Gastroesophageal sphincter (tissue), 4 donors: Measurements from ENCODE around the gene TBC1D3H. TPM values are rescaled to one million over a fixed set of nuclear protein-coding genes. Genes with fewer than 3 reads are reported as not detected.
"Not testable (repeated sequence)": the region's sequence is repeated elsewhere in the genome, so short reads cannot be mapped to it uniquely, and the experiment has no call there.

Experiments used
- ATAC-seq: fragments of 150-250 bp; one replicate; pipeline ENCODE4 v1.9.1; 2016; ENCODE audit warnings: mild to moderate bottlenecking, moderate library complexity
- H3K27ac ChIP-seq, 4 donors: fragments of 200-600 bp; sonication (generic) in 3 of 4; 1 replicate in 3 of 4; 2 replicates in 1 of 4; pipeline ENCODE4 v1.5.1; 2016 to 2019
- H3K27me3 ChIP-seq: fragments of 200-600 bp; sonication (generic); one replicate; pipeline ENCODE4 v1.5.1; 2019
- H3K36me3 ChIP-seq, 2 donors: fragments of 200-600 bp; sonication (generic); one replicate each; pipeline ENCODE4 v1.5.1; 2019; ENCODE audit warnings: control low read depth in 1 of 2
- H3K4me1 ChIP-seq, 3 donors: fragments of 200-600 bp; sonication (generic); 1 replicate in 2 of 3; 2 replicates in 1 of 3; pipeline ENCODE4 v1.5.1; 2016 to 2019; ENCODE audit warnings: control low read depth in 2 of 3
- H3K4me3 ChIP-seq, 2 donors: fragments of 200-600 bp; sonication (generic); one replicate each; pipeline ENCODE4 v1.5.1; 2019; ENCODE audit warnings: mild to moderate bottlenecking in 1 of 2, moderate library complexity in 1 of 2
- H3K9me3 ChIP-seq, 3 donors: fragments of 200-600 bp; sonication (generic); one replicate each; pipeline ENCODE4 v1.5.1; 2017 to 2019; ENCODE audit warnings: control low read depth in 2 of 3
- WGBS, 2 donors: methylation state at CpG; one replicate each; pipeline ENCODE4 v1.1.5; 2018; ENCODE audit warnings: low coverage in 1 of 2; 5-methylcytosine and 5-hydroxymethylcytosine counted together
- small RNA-seq, 4 donors: library from RNA; depleted of rRNA; stranded (forward); fragments of <200 nt; gene quantifications; one replicate each; pipeline ENCODE3, GENCODE V24; 2016
- total RNA-seq, 4 donors: library from RNA; depleted of rRNA; stranded (reverse); fragments of >200 nt; gene quantifications; one replicate each; pipeline ENCODE4 v1.1.0, GENCODE V29; 2016

The TBC1D3H gene
- not detected for total RNA-seq

GRCh38 chr17:36388385-36389245 lies at the start of gene TBC1D3H:
TBC1D3H (minus strand) TSS chr17:36388435; CDS start chr17:36386895, 1,540 bp downstream.
- H3K27ac ChIP-seq, H3K4me1 ChIP-seq, H3K4me3 ChIP-seq, H3K9me3 ChIP-seq, ATAC-seq, H3K27me3 ChIP-seq, H3K36me3 ChIP-seq: not testable (repeated sequence)
- WGBS, 2 donors, result 70% methylated on average over 3 of the region's 19 CpGs; no CpG with 5 or more reads in 1 of the 2 donors

- not testable (repeated sequence) for H3K9me3 ChIP-seq, H3K4me1 ChIP-seq, H3K27me3 ChIP-seq, H3K27ac ChIP-seq, ATAC-seq, H3K4me3 ChIP-seq, H3K36me3 ChIP-seq
- WGBS, 2 donors, result no CpG with 5 or more reads among the region's 13 CpGs
Observed at GRCh38 chr17:36428891-36429290, 40.7 kb upstream of the TBC1D3H start.

DNA sequence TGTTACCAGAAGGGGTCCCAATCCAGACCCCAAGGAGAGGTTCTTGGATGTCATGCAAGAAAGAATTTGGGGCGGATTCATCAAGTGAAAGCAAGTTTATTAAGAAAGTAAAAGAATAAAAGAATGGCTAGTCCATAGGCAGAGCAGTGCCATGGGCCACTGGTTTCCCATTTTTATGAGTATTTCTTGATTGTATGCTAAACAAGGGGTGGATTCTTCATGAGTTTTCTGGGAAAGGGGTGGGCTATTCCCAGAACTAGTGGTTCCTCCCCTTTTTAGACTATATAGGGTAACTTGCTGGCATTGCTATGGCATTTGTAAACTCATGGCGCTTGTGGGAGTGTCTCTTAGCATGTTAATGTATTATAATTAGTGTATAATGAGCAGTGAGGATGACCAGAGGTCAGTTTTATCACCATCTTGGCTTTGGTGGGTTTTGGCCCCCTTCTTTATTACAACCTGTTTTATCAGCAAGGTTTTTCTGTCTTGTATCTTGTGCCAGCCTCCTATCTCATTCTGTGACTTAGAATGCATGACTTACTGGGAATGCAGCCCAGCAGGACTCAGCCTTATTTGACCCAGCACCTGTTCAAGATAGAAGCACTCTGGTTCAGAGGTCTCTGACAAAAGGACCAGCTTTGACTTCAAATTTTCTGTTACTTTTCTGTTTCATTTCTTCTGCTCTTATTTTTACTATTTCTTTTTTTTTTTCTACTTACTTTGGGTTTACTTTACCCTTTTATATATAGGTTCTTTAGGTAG lies 27.1 kb upstream of the TBC1D3H start:
- H3K27ac ChIP-seq, H3K27me3 ChIP-seq, ATAC-seq, H3K4me1 ChIP-seq, H3K4me3 ChIP-seq, H3K9me3 ChIP-seq, H3K36me3 ChIP-seq: not testable (repeated sequence)
- WGBS, 2 donors, result no CpG with 5 or more reads among the region's 2 CpGs

DNA sequence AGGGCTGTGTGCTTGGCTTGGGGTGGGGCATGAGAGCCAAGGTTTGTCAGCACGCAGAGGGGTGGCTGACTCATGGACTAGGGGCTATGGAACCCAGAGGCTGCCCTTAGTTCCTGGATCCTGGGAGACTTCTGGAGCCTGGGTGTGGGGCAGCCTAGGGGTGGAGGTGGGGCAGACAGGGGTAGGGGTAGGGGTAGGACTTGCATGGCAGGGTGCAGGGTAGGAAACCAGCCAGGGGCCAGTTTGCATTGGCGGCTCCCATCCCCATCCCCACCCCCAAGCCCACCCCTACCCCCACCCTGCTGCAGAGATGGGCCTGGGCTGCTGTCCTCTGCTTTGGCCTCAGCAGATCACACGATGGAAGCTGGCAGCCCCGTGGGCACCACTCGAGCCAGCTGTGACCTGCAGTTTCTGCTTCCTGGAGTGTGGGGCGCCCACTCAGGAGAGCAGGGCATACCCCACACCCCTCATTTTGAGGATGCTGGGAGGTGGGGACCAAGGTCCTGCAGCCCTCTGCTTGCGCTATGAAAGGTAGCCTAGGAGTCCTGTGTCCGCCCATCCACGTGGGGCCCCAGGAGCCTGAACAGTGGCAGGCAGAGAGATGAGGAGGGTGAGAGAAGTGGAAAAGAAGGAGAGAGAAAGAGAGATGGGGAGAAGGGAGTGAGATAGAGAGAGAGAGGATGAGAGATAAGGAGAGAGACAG lies 2.9 kb upstream of the TBC1D3H start:
- H3K9me3 ChIP-seq, ATAC-seq, H3K27ac ChIP-seq, H3K36me3 ChIP-seq, H3K4me1 ChIP-seq, H3K27me3 ChIP-seq, H3K4me3 ChIP-seq: not testable (repeated sequence)
- WGBS, 2 donors, result no CpG with 5 or more reads among the region's 9 CpGs

DNA sequence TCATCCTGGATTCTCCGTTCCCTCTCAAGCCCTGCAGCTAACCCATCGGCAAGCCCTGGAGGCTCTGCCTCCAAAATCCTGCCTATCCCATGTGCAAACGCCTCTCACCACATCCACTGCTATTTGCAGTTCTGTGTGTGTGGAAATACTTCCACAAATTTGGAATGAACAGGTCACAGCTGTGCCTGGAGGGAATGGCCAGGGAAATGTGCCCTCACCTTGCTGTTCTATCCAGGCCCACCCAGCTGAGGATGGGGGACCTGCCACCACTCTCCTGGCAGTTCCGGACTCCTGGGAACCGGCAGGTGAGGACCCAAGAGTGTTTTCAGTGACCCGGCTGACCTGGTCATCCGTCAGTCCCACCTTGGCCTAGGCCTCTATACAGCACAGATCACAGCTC lies 12.3 kb downstream of the TBC1D3H start:
- H3K4me3 ChIP-seq, H3K27me3 ChIP-seq, H3K27ac ChIP-seq, H3K36me3 ChIP-seq, H3K9me3 ChIP-seq, H3K4me1 ChIP-seq, ATAC-seq: not testable (repeated sequence)
- WGBS, 2 donors, result no CpG with 5 or more reads among the region's 7 CpGs

- WGBS, 2 donors, result 100% methylated on average over 1 of the region's 6 CpGs; no CpG with 5 or more reads in 1 of the 2 donors
- H3K27me3 ChIP-seq, H3K27ac ChIP-seq, H3K36me3 ChIP-seq, H3K9me3 ChIP-seq, H3K4me1 ChIP-seq, ATAC-seq, H3K4me3 ChIP-seq: not testable (repeated sequence)
Observed at GRCh38 chr17:36362496-36362895, 25.7 kb downstream of the TBC1D3H start.

Small RNAs within 50 kb of the gene (small RNA-seq; reads per million reads assigned to genes)
- 0 reads per million in 4 donors for gene RNU6-1192P

Other genes with a start within 250 kb of the TBC1D3H start
- gene TBC1D3B, start 211.8 kb downstream of the TBC1D3H start, total RNA-seq, result 1 to 10 TPM; 1.7 to 9.2 (median 5.0) TPM
- not detected for gene CCL3L1, start 191.7 kb downstream of the TBC1D3H start, total RNA-seq
- under 1 TPM in 1 of 4 donors, not detected in 3; 0.69 TPM for gene CCL4L2, start 177.4 kb downstream of the TBC1D3H start, total RNA-seq
- gene TBC1D3I, start 123.9 kb downstream of the TBC1D3H start, total RNA-seq, result not detected
- 1 to 10 TPM in 1 of 4 donors, under 1 TPM in 1, not detected in 2; 0.31 to 1.9 TPM for gene TBC1D3G, start 64.6 kb downstream of the TBC1D3H start, total RNA-seq
- gene ZNHIT3, start 98.2 kb upstream of the TBC1D3H start, total RNA-seq, result 10 to 100 TPM; 30.8 to 42.0 (median 36.5) TPM
- gene MYO19, start 146.4 kb upstream of the TBC1D3H start, total RNA-seq, result 10 to 100 TPM; 23.3 to 63.5 (median 42.5) TPM
- 1 to 10 TPM; 3.3 to 5.3 (median 4.4) TPM for gene PIGW, start 146.6 kb upstream of the TBC1D3H start, total RNA-seq
- 10 to 100 TPM; 40.1 to 62.9 (median 53.6) TPM for gene GGNBP2, start 156.5 kb upstream of the TBC1D3H start, total RNA-seq
- 1 to 10 TPM; 2.4 to 7.6 (median 4.6) TPM for gene DHRS11, start 203.4 kb upstream of the TBC1D3H start, total RNA-seq
- gene MRM1, start 213.1 kb upstream of the TBC1D3H start, total RNA-seq, result 10 to 100 TPM in 1 of 4 donors, 1 to 10 TPM in 3; 3.7 to 10.8 (median 8.0) TPM